ENCODE measurements around the gene INPP5E.

Gene INPP5E

DNA sequence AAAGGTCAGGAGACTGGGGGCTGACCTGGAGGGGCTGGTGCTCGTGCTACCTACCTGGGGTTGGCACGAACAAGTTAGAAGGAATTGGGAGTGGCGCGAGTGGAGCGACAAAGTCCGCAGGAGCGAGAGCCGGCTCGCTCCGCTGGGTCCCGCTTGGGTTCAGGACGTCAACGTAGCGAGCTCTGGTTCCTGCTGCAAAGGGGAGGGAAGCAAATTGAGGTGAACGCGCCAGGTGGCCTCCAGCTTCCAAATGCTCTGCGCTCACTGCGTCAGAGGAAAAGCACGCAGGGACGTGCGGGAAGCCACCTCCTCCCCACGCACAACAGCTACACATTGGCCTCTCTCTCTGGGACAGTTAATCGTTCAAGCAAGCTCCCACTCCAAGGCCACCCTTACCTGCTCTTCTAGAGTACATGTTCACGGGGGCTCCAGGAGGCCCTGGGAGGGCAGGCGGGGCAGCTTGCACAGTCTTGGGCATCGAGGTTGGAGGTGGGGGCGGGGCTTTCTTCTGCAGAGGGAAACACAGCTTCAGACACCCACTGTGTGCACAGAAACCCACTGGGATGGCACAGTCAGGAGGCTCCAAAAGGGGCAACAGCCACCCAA is 7.6 kb upstream of the INPP5E start:
- no peak for DNase-seq

- no peak for DNase-seq
These were observed 6.2 kb upstream of the INPP5E start for GRCh38 chr9:136445799-136446198.

DNA sequence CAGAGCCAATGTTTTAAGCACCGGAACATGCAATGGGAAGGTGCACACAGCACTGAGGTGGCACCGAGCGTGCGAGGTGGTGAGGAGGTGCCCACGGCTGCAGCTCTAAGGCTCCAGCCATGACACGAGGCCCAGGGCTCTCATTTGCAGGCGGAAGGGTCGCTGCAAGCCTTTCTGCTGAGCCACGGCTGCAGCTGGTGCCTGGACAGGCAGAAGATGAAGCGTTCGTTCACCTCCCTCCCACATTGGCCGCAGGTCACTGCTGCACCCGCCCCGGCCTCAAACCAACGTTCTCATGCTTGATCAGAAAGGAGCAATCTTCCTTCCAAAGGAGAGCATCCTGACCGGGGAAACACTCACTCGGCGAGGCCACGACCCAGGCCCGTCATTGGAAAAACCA is 4.5 kb upstream of the INPP5E start:
- no peak for DNase-seq

DNA sequence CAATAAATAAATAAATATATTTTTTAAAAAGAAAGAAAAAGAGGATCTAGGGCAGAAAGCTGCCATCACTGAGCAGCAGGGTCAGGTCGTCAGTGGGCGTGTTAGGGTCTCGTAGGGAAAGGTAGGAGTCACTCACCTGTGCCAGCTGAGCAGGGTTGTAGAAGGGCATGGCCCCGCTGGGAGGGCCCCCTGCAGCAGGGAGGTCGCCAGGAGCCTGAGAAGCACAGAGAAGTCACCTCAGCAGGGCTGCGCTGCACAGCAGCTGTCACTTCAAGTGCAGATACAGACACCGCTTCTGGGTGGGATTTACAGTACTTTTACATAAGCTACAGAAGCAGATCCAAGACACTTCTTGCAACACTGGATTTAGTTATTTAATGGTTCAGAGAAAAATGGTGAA is 4.0 kb upstream of the INPP5E start:
- DNase-seq: no peak

DNA sequence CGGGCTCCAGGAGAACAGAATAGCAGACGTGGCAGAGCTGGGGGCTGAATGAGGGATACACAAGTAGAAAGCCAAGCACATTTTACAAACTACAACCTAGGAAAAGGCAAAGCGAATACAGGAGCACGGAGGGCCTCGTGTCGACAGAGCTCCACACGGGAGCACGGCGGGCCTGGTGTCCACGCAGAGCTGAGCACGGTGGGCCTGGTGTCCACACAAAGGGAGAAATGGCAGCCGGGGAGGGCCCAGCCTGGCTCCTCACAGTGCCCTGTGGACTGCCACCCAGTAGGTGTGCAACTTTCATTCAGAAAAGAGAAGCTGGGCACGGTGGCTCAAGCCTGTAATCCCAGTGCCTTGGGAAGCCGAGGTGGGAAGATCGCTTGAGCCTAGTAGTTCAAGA is 3.4 kb upstream of the INPP5E start:
- DNase-seq: no peak

- no peak for DNase-seq
These were observed 2.6 kb upstream of the INPP5E start for GRCh38 chr9:136442265-136442664.

- no peak for DNase-seq
These were observed 2.1 kb upstream of the INPP5E start for GRCh38 chr9:136441681-136442245.

- no peak for DNase-seq
These were observed 1.6 kb upstream of the INPP5E start for GRCh38 chr9:136441191-136441680.

GRCh38 chr9:136438548-136439480 is 831 bp downstream of the INPP5E start:
- DNase-seq: peak; percentile 50 to 62

- DNase-seq: peak in 1 of 2 donors; percentile 13
These were observed 1.7 kb downstream of the INPP5E start for GRCh38 chr9:136437839-136438547.

DNA sequence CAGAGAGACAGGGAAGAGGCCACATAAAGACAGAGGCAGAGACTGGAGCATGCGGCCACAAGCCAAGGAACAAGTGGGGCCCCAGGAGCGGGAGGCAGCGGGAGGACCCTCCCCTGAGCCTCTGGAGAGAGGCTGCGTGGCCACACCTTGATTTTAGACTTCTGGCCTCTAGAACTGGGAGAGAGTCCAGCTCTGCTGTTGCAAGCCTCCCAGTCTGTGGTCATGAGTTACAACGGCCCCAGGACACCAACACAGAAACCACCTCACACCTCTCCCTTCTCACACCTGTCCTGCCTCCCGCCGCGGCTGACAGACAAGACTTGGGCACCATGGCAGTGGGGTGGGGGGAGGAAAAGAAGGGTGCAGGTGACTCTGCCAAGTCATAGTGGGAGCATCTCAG is 2.2 kb downstream of the INPP5E start:
- no peak for DNase-seq

GRCh38 chr9:136436055-136436634 is 3.5 kb downstream of the INPP5E start:
- no peak for DNase-seq

GRCh38 chr9:136434580-136435169 is 5.0 kb downstream of the INPP5E start:
- DNase-seq: no peak

GRCh38 chr9:136433849-136434579 is 5.6 kb downstream of the INPP5E start:
- no peak for DNase-seq

DNA sequence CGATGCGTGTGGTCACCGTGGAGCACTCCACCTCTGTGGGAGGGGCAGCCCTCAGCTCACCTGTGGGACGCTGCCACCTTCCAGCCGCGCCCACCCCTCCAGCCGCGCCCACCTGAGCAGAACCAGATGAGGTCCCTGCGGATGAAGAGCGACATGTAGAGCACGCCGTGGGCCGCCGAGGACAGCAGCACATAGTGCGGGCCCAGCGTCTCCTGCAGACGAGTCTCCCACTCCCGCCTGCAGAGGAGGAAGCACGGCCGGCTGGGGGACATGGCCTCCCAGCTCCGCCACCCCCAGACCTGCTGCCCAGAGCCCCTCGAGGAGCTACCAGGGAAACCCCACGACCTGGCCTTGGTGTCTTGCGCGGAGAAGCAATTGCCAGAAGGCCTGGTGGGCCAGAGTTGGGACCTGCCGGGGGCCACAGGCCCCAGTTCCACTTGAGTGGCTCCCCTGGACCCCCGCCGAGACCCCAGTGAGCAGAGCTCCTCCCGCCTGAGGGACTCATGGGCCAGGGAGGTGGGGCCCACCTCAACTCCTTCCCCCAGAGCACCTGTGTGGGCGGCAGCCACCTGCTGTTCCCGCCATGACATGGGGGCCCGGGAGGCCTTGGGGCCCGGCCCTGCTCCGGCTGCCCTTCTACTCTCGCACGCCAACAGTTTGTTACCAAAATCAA is 6.5 kb downstream of the INPP5E start:
- no peak for DNase-seq

- DNase-seq: no peak
These were observed 7.1 kb downstream of the INPP5E start for GRCh38 chr9:136432591-136432990.

GRCh38 chr9:136431782-136432350 is 7.8 kb downstream of the INPP5E start:
- no peak for DNase-seq

GRCh38 chr9:136430588-136431234 is 8.9 kb downstream of the INPP5E start:
- DNase-seq: no peak

GRCh38 chr9:136429683-136430491 is 9.8 kb downstream of the INPP5E start:
- no peak for DNase-seq

All from activated CD4-positive, alpha-beta T cell treated with anti-CD3 and anti-CD28 coated beads for 4 hours (primary cell).